CD1c-positive myeloid dendritic cell (primary cell): ENCODE results near the gene ZNF324B.
A peak's percentile ranks its signal among the peaks of the same experiment; 100 is the strongest.
"Not testable (repeated sequence)": the region's sequence is repeated elsewhere in the genome, so short reads cannot be mapped to it uniquely, and the experiment has no call there.

Experiments
- DNase-seq: peaks from one replicate; pipeline ENCODE4 v3.0.0-alpha.2; 2016; ENCODE audit errors: extremely low spot score

Gene ZNF324B

DNA sequence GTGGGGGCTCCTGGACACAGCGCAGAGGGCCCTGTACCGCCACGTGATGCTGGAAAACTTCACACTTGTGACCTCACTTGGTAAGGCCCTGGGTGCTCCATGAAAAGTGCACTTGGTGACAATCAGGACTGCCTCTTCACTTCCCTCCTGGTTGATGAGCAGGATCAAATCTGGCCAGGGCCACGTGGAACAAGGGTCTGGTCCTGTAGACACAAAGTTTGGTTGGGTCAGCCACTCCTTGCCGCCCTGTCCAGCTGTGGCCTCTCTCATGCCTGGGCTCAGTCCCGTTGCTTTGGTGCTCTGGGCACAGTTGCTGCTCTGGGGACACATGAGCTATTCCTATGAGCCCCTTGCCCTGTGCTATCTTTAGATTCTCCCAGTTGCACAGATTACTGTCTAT, 2.3 kb downstream of the ZNF324B start:
- DNase-seq = no peak

DNA sequence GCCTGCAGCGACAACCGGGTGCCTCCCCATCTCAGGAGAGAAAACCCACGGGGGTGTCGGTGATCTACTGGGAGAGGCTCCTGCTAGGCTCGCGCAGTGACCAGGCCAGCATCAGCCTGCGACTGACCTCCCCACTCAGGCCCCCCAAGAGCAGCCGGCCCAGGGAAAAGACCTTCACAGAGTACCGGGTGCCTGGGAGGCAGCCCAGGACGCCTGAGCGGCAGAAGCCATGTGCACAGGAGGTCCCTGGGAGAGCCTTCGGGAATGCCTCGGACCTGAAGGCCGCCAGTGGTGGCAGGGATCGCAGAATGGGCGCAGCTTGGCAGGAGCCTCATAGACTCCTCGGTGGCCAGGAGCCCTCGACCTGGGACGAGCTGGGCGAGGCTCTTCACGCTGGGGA, 3.9 kb downstream of the ZNF324B start:
- DNase-seq = no peak

DNA sequence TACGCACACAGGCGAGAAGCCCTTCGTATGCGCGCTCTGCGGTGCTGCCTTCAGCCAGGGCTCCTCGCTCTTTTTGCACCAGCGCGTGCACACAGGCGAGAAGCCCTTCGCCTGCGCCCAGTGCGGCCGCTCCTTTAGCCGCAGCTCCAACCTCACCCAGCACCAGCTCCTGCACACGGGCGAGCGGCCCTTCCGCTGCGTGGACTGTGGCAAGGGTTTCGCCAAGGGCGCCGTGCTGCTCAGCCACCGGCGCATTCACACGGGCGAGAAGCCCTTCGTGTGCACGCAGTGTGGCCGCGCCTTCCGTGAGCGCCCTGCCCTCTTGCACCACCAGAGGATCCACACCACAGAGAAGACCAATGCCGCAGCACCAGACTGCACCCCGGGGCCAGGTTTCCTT, 4.7 kb downstream of the ZNF324B start:
- no peak for DNase-seq

DNA sequence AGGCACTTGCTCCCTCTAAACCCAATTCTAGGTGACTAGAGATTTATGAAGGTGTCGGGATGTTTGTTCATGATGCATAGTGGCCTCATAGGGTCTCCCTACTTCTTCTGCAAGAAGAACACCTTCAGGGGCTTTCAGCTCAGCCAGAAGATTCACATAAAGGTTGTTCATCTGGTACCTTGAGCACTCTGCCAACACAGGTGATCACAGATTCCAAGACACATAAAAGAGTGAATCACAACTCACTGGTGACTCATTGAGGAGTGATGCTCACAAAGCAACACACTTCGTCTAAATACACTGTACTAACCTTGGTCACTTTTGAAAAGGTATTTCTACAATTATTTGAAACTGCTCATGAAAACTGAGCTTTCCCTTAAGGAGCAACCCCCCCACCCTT, 8.6 kb downstream of the ZNF324B start:
- no peak for DNase-seq

DNA sequence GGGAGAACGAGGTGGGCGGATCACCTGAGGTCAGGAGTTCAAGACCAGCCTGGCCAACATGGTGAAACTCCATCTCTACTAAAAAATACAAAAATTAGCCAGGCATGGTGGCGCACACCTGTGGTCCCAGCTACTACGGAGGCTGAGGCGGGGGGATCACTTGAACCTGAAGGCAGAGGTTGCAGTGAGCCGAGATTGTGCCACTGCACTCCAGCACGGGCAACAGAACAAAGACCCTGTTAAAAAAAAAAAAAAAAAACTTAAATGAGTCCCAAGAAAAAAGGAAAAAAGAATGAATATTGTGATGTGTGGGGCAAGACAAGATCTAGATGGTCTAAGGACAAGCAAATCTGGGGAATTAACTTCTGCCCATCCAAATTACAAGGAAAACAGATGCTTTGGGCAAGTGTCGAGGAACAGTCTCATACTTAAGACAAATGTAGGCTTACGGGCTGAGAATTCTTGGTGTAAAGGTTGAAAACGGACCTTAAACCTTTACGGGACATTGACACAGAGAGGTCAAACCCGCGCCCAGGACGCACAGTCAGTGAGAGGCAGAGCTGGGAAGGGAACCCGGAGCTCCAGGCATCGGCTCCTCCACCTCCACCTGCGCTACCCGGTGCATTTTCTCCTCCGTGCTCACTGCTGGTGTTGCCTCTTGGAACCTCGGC, 14.8 kb downstream of the ZNF324B start:
- DNase-seq = no peak

DNA sequence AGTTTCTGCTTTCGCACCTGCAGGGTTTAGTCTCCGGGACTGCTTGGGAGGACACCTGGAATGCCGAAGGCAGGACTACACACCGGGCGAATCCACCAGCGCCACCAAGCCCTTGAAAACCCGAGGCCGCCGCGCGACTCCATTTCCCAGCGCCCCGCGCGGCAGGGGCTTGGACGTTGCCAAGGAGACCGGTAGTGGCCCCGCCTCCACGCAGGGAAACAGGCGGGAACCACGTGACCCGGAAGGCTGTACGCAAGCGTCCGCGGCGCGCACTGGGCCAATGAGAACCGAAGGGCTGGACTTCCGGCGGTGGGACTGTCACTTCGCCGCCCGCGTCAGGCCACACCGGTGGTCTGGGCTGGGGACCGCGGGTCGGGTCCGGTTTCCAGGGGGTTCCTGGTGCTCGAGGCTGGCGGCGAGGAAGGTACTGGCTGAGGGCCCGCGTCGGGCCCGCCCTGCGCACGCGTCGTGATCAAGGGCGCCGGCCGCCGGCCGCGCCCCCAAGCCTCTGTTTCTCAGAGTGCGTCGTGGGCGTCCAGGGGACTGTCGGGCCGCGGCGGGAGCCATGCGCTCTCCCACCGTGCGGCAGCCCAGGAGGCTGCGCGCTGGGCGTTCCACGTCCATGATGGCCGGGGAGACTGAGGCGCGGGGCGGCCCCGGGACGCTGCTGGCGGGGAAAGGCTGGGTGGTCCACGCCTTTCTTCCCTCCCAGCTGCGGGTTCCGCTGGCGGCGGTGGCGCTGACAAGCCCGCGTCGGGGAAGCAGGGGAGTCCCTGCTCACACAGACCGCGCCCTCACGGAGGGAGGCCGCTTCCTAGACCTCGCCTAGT, 15.6 kb downstream of the ZNF324B start, which contains the start of gene ZNF324:
Gene ZNF324 (plus strand): TSS at position 321 of the 830 bp plus-strand sequence. CDS start 2,106 bp downstream, outside the sequence.
- DNase-seq = peak; percentile 99

DNA sequence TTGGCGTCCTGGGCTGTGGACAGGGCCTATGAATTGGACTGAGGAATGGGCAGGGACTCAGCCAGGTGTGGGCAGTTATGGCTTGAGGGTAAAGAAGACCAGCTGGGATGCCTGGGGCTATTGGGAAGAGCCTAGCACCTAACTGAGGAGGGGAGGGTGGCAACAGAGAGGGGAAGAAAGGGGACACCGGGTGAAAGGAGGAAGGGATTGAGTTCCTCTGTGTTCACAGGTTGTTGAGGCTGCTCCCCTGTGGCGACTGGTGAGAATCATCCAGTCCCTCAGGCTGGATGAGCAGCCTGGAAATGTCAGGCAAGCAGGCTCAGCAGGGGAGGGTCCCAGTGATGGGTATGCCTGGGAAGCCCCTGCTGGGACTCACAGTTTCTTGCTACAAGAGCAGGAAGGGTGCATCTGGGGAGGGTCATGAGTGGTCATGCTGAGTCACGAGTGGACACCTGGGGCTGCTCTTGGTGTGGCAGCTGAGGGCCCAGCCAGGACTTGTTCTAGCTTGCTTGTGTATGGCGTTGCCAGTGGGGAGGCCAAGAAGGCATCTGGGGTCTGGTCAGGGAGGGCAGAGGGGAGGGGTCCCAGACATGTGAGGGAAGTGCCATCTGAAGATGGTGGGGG, 16.9 kb downstream of the ZNF324B start:
- no peak for DNase-seq

DNA sequence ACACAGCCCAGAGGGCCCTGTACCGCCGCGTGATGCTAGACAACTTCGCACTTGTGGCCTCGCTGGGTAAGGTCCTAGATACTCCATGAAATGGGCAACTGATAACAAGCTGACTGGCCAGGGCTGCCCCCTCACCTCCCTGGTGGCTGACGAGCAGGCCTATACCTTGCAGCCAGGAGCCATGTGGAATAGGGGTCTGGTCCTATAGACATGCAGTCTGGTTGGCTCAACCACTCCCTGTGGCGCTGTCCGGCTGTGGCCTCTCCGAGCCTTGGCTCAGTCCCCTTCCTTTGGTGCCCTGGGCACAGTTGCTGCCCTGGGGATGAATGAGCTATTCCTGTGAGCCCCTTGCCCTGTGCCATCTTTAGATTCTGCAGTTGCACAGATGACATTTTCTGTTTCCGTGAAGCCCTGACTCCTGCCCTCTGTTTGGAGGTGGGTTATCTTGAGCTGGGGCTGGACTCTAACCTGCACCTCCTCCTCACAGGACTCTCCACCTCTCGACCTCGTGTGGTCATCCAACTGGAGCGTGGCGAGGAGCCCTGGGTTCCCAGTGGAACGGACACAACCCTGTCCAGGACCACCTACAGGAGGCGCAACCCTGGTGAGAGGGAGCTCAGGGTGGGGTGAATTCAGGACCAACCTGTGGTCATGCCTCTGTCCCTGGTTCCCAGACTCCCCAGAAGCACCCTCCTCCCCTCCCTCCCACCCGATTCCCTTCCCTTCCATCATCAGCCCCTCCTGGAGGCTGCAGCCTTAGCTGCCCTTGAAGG, 18.0 kb downstream of the ZNF324B start:
- DNase-seq = no peak

DNA sequence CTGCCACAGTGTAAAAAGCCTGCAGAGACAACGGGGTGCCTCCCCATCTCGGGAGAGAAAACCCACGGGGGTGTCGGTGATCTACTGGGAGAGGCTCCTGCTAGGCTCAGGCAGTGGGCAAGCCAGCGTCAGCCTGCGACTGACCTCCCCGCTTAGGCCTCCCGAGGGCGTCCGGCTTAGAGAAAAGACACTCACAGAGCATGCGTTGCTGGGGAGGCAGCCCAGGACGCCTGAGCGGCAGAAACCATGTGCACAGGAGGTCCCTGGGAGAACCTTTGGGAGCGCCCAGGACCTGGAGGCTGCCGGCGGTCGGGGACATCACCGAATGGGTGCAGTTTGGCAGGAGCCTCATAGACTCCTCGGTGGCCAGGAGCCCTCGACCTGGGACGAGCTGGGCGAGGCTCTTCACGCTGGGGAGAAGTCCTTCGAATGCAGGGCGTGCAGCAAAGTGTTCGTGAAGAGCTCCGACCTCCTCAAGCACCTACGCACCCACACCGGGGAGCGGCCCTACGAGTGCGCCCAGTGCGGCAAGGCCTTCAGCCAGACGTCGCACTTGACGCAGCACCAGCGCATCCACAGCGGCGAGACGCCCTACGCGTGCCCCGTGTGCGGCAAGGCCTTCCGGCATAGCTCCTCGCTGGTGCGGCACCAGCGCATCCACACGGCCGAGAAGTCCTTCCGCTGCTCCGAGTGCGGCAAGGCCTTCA, 19.6 kb downstream of the ZNF324B start:
- DNase-seq = not testable (repeated sequence)

DNA sequence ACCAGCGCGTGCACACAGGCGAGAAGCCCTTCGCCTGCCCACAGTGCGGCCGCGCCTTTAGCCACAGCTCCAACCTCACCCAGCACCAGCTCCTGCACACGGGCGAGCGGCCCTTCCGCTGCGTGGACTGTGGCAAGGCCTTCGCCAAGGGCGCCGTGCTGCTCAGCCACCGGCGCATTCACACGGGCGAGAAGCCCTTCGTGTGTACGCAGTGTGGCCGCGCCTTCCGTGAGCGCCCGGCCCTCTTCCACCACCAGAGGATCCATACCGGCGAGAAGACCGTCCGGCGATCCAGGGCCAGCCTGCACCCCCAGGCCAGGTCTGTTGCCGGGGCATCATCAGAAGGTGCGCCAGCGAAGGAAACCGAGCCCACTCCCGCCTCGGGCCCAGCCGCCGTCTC, 20.3 kb downstream of the ZNF324B start:
- DNase-seq = no peak

DNA sequence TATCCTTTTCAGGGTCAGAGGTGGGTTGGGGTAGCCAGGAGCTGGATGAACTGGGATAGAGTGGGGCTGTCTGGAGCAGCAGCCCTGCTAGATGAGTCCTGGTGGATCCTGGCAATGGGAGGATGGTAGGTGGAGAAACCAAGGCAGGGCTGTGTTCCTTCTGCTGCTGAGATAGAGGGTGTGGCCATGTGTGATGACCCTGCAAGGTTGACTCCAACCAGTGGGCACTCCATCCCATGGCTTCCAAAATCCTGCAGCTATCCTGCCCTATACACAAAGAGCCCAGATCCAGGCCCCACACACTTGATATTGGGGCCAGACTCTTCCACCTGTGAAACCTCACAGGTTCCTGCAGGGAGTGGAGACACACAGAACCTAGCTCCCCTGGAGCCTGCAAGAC, 22.4 kb downstream of the ZNF324B start:
- DNase-seq = no peak

DNA sequence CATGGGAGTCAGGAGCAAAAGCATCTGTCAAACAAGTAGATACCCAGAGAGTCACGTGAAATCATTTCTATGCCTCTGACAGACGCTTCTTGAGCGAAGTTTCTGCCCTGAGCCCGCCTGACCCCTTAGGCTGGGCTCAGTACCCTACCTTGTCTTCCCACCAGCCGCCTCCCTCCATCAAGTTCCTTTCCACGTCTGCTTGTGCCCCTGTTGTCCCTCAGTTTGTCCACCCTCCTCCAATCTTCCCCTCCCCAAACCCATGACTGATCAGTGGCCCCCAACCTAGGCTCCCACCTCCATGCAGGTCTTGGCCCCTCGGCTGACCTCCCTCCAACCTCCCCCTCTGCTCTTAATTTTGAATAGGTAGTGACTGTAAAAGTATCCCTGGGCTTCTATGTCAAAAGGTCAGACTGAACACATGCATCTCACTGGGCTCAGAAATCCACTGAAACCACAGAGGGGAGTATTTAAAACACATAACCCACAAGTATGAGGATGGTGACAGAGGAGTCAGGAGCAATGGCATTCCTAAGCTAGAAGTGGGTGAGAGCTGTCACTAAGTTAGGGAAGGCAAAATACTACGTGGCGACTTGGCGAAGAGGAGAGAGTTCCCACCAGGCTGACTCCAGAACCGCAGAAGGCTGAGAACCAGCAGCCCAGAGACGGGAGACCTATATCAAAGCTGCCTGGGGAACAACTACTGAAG, 23.0 kb downstream of the ZNF324B start:
- no peak for DNase-seq

DNA sequence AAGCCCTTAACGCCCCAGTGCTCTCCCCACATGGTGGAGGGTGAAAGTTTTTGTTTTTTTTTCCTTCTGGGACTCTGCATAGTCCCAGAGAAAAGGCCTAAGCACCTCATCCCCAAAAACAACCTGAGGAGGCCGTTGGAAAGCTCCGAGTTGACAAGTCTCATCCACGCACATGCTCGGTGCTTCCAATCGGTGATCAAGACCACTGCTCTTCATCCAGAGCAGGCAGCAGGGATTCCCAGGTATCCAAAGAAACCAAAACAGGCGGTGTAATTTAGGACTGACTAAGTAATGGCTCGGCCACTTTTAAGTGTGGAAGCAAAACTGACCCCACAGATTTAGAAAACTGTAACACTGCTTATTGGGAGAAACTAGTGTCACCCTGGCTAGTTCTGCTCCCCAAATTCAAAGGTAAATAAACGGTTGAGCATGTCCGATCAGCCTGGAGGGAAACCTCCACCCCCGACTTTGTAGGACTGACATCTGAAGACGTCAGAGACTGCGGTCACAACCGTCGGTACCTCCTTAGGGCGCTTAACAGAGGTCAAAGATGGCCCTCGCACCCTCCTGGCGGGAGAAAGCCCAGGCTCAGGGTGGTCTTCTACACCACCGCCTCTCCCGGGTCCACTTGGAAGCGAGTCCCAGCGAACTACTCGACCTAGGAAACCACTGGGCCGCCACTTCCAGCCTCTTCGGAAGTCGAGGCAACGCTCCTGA, 23.7 kb downstream of the ZNF324B start:
- no peak for DNase-seq

DNA sequence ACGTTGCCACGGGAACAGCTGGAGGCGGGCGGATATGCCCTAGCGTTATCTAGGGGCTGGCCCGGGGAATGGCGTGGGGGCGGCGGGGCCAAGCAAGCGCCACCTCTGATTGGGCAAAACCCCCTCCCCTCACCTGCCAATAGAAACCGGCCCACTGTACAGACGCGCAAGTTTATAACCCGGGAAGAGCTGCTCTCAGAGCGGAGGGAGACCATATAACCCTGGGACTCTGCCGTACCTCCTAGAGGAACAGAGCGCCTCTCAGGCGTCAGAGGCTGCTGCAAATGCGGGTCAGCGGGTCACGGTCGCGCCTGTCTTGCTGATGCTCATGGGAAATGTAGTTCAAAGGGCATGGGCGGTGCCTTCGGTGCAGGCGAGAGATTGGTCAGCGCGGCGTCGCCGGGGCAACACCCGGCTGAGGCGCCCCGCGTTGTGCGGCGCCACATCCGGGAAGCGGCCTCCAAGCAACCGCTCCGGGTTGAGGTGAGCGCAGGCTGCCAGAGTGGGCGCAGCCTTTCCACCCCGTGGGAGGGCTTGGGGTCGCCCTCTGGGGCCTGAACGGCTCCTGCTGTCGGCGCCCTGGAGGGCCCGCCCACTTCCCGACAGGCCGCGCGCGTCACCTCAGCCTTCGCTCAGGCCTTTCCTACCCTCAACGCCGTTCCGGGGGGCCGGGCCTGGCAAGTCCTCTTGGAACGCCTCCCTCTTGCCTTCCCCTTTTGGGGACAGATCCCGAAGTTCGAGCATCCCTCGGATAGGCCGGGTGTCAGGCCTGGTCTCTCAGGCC, 24.5 kb downstream of the ZNF324B start, which contains the start of gene ZNF446:
Gene ZNF446 (plus strand): TSS at position 639 of the 784 bp plus-strand sequence. CDS start 867 bp downstream, outside the sequence.
- peak; percentile 97 for DNase-seq

DNA sequence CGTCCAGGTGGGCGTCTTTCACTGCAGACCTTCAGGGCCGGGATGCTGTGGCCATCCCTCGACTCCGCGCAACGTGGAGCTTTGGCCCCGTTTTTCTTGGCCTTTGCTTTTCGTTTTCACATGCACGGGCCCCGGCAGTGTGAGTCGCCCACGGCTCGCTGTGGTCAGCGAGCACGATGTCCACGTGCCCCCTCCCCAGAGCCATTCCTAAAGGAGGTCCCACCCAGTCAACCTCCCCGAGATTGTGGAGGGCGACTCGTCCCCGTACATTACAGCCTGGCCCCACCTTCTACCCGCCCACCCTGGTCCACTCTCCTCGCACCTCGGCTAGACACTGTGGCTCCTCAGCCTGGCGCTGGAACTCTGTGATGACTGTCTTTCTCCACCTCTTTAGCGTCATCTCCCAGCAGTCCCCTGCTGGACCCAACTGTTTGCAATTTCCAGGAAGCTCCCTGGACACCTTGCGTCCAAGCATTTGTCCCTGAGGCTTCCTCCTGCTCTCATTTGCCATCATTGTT, 25.1 kb downstream of the ZNF324B start:
- no peak for DNase-seq

DNA sequence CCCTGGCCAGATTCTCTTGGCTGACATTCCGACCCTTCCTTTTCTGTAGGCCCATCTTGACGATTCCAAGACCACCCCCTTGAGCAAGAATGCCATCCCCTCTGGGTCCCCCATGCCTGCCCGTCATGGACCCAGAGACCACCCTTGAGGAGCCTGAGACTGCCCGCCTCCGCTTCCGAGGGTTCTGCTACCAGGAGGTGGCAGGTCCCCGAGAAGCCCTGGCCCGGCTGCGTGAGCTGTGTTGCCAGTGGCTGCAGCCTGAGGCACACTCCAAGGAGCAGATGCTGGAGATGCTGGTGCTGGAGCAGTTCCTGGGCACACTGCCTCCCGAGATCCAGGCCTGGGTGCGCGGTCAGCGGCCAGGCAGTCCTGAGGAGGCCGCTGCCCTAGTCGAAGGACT, 25.7 kb downstream of the ZNF324B start:
- no peak for DNase-seq

DNA sequence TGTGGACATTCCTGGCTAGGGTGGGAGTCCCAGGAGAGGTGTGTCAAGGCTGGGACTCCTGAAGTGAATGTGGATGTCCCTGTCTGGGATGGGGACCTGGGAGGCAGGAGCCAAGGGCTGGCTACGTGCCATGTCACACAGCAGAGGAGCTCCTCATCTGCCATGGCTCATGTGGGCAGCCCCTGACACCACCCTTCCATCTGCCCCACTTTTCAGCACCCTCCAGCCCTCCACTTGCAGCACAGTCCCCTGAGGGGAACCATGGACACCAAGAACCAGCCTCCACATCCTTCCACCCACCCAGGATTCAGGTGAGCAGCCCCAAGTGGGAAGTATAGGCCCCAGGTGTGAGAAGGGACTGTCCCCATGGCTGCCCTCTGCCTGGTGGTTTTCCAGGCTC, 26.4 kb downstream of the ZNF324B start:
- DNase-seq = no peak

DNA sequence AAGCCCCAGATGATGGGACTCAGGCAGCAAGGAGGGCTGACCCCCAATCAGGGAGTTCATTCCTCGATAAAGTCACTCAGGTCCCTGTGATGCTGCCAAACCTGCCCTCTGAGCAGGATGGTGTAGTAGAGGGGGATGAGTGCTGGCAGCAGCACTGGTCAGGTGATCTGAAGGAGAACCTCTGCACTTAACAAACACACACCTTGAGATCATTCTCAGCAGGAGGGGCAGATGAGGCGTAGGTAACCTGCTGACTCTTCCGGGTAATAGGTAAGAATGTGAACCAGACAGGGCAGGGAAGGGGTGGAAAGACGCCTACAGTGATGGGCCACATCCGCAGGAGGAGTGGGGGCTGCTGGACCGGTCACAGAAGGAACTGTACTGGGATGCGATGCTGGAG, 27.9 kb downstream of the ZNF324B start:
- no peak for DNase-seq
